HT1080 (cell line): Measurements from ENCODE around the gene NEURL1. TPM values are rescaled to one million over a fixed set of nuclear protein-coding genes. Genes with fewer than 3 reads are reported as not detected.

Experiments
- DNase-seq: peaks from one replicate; pipeline ENCODE4 v3.0.0-alpha.2; 2015; ENCODE audit warnings: low read depth
- total RNA-seq: library from RNA; depleted of rRNA; stranded (reverse); fragments of >200 nt; shearing (Covaris generic); gene quantifications from 2 replicates; pipeline ENCODE4 v1.2.3, GENCODE V29; 2014

Gene NEURL1
- total RNA-seq, 1 experiment from 2014 or later = not detected

- no peak for DNase-seq
These were observed 68.9 kb downstream of the NEURL1 start for GRCh38 chr10:103562383-103562782.

- no peak for DNase-seq
These were observed 70.0 kb downstream of the NEURL1 start for GRCh38 chr10:103563231-103564115.

DNA sequence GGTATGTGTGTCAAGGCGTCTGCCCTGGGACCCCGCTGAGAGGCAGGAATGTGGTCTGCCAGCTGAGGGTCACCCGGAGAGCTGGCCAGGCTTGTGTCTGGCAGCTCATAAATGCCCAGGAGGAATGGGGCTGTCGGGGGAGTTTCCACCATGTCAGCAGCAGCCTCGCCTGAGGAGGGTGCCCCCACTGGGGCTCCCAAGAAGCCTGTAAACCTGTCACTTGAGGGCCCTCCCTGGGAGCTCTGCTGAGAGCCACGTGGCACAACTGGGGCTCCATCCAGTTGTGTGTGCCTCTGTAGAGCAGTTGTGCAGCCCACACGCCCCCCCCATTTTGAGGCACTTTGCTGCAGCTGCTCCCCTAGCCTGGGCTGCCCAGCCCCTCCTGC, 70.6 kb downstream of the NEURL1 start:
- no peak for DNase-seq

DNA sequence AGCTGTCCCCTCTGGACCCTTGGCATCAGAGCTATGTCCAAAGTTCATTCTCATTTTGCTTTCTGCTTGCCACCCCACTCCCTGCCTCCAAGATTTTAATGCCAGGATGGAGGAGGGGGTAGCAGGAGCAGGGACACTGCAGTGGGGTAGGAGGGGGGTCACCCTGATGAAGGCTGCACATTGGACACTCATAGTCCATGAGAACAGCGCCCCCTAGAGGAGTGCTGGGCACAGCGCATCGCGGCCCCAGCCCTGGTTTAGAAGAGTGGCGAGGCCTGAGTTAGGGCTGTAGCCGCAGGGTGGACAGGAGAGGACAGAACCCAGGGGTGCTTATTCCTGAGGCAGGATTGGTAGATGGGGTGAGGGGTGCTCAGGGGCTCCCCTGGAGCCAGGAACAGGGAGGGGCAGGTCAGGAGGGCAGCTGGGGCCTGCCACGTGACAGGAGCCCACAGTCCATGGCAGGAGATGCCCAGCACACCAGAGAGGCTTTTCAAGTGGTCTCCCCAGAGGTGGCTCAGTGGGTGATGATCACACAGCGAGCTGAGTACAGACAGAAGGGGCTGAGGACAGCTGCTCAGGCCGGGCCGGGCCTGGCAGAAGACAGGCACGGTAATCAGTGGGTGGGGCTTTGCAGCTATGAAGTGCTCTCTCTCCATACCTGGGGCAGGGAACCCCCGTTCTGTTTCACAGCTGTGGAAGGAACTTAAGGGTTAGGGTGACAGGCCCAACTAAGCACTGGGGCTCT, 71.4 kb downstream of the NEURL1 start:
- no peak for DNase-seq

- DNase-seq = no peak
These were observed 73.0 kb downstream of the NEURL1 start for GRCh38 chr10:103566536-103566935.

GRCh38 chr10:103568505-103568904, 75.0 kb downstream of the NEURL1 start:
- no peak for DNase-seq

DNA sequence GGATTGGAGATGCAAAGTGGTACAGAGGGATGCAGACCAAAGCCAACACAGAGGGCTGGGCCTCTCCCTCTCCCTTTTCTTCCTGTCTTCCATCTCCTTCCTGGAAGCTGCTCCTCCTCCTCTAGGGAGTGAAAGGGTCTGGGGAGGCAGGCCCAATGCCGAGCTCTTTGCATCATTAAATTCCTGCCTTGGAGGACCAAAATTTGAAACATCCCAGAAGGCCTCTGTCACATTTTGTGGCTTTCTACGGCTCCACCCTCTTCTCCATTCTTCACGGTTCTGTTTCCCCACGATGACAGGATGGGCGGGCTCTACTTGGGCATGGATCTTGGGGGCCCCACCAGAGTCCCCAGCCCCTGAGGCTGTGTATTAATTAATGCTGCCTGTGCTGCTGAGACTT, 76.4 kb downstream of the NEURL1 start:
- no peak for DNase-seq

DNA sequence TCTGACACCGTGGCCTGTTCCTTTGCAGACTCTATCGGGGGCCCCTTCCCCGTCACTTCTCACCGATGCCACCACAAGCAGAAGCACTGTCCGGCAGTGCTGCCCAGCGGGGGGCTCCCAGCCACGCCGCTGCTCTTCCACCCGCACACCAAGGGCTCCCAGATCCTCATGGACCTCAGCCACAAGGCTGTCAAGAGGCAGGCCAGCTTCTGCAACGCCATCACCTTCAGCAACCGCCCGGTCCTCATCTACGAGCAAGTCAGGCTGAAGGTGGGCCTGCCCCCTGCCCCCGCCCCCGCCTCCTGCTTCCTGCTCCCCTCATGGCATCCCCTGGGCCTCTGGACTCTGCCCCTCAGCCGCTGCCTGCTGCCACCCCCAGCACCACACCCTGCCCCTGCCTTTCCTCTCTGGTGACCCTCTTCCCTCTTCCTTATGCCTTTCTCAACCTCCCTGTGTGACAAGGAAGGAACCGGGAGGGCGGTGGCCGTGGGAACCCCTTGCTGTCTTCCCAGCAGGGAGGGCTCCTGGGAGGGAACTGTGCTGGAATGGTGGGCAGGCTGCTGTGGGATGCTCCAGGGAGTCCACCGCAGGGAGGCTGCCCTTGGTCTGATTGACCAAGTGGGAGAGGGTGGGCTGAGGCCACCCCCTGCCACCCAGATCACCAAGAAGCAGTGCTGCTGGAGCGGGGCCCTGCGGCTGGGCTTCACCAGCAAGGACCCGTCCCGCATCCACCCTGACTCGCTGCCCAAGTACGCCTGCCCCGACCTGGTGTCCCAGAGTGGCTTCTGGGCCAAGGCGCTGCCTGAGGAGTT, 77.5 kb downstream of the NEURL1 start:
- no peak for DNase-seq

- no peak for DNase-seq
These were observed 78.1 kb downstream of the NEURL1 start for GRCh38 chr10:103571656-103571975.

GRCh38 chr10:103572347-103573204, 79.1 kb downstream of the NEURL1 start:
- DNase-seq = no peak

DNA sequence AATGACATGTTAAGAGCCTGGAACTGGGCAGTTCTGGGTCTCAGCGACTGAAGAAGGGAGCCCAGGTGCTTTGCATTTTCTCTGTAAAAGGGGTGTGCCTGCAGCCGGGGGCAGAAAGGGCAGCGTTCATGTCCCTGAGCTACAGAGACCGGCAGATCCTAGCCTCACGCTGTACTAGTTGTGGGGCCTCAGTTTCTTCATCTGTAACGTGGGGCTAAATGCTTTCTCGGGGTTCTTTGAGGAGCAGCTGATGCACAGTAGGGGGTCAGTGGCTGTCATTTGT, 79.6 kb downstream of the NEURL1 start:
- DNase-seq = no peak

- DNase-seq = no peak
These were observed 80.9 kb downstream of the NEURL1 start for GRCh38 chr10:103574097-103575061.

DNA sequence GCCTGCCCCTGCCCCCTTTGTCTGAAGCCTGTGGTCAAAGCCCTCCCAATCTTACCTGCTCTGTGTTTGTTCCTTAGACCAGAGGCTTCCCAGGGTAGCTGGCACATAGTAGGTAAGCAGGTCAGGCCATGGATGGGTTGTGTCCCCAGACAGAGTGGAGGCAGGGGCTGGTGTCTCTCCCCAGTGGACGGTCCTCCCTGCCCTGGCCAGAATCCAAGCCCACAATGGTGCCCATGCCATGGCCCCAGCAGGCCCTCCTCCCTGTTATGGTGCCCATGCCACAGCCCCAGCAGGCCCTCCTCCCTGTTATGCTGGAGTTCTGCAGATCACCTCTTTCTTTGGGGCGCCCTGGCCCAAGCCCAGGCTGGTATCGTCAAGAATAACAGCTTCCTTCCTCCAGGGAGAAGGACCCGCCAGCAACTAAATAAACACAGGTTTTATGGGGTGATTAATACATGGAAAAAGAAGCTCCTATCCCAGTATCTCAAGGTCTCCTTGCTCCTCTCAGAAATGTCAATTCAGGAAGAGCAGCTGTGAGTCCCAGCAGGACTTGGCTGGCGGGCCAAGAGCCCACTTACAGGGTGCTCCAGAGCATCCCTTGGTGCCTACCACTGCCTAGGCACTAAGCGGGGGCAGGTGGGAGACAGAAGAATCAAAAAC, 82.0 kb downstream of the NEURL1 start:
- DNase-seq = no peak

DNA sequence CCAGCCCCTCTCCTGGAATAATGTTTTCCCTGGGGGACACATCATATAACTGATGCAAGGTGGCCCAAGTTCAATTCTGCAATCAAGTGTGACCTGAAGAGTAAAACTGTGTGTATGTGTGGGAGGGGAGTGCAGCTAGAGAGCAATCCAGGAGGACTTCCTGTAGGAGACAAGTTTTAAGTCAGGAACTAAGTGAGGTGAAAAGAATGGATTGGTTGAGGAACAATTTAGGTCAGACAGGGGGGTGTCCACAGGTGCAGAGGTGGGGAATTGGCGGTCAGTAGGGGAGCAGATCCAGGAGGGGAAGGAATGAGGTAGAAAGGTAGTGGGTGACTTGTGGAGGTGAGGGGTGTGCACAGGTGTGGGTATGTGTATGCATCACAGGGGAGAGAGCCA, 82.6 kb downstream of the NEURL1 start:
- DNase-seq = no peak

GRCh38 chr10:103576862-103577261, 83.4 kb downstream of the NEURL1 start:
- DNase-seq = no peak

DNA sequence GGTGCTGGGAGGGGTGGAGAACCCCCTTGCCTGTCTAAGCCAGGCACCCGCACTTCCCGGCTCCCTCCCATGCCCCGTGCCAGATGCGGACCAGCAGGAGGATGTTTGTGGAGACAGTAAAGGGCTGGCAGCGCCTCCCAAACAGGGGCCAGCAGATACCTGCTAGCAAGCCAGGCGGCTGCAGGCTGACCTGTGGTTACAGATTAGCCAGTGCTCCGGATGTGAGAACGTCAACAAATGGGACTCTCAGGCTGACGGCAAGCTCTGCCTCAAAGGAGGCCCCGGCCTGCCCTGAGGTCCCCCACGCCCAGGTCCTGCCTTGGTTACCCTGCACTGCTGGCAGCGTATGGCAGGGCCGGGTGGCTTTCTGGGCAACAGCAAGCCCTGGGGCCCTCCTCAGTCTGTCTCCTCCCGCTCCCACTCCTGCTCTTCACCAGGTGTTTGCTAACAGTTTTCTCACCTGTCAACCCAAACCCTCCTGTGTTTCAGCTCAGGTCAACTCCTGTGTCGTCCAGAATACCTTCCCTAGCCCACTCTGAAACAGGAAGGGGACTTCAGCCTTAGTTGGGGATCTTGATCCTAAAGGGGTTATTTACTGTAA, 85.4 kb downstream of the NEURL1 start:
- no peak for DNase-seq

GRCh38 chr10:103580011-103580410, 86.5 kb downstream of the NEURL1 start:
- DNase-seq = no peak

GRCh38 chr10:103580430-103580829, 86.9 kb downstream of the NEURL1 start:
- DNase-seq = no peak

DNA sequence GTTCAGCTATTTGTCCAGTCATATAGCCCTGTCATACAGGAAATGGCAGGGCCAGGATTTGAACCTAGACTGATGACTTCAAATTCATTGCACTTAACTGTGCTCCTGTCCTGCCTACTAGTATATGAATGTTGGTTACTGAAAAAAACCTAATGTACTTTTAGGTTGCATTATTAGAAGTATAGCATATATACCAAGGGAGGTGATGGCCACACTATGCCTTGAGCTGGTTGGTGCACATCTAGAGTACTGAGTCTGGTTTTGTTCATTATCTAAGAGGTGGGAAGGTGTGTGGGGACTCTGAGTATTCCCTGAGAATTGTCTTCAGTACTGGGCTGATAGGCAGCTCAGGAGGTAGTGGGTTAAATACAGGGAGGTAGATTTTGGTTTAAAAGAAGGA, 88.0 kb downstream of the NEURL1 start:
- no peak for DNase-seq
